Mesothelial cell of epicardium (in vitro differentiated cells): ENCODE data around the gene MIDN. TPM values are rescaled to one million over a fixed set of nuclear protein-coding genes. Genes with fewer than 3 reads are reported as not detected.
"Not testable (repeated sequence)": the region's sequence is repeated elsewhere in the genome, so short reads cannot be mapped to it uniquely, and the experiment has no call there.

Experiments
- DNase-seq, 2 experiments: peaks; one replicate each; pipeline ENCODE4 v3.0.0; 2021; ENCODE audit warnings: low spot score in 2 of 2; ENCODE audit not compliant: unreplicated experiment in 2 of 2
- H3K27ac Mint-ChIP-seq: 2 replicates; pipeline ENCODE4 v1.8.0; 2021; ENCODE audit warnings: mixed read lengths
- H3K27me3 Mint-ChIP-seq: 2 replicates; pipeline ENCODE4 v1.8.0; 2021; ENCODE audit warnings: low read depth, mixed read lengths
- H3K36me3 Mint-ChIP-seq: 2 replicates; pipeline ENCODE4 v1.8.0; 2021; ENCODE audit warnings: mixed read lengths
- H3K4me1 Mint-ChIP-seq: 2 replicates; pipeline ENCODE4 v1.8.0; 2021; ENCODE audit warnings: mixed read lengths
- H3K4me3 Mint-ChIP-seq: 2 replicates; pipeline ENCODE4 v1.8.0; 2021; ENCODE audit warnings: mild to moderate bottlenecking, moderate library complexity, mixed read lengths
- H3K9me3 Mint-ChIP-seq: 2 replicates; pipeline ENCODE4 v1.8.0; 2021; ENCODE audit warnings: mixed read lengths
- total RNA-seq: library from RNA; stranded (reverse); gene quantifications from 3 replicates; pipeline ENCODE4 v1.2.1, GENCODE V29; 2021
- TF ChIP-seq, protein P1 (sequence below): fragments of 200-600 bp; sonication (generic); IDR thresholded peaks from one replicate; pipeline ENCODE4 v1.5.0; 2021; ENCODE audit warnings: antibody characterized with exemption; ENCODE audit not compliant: unreplicated experiment

Gene MIDN
- total RNA-seq, 1 donor from 2014 or later: 177 TPM

DNA sequence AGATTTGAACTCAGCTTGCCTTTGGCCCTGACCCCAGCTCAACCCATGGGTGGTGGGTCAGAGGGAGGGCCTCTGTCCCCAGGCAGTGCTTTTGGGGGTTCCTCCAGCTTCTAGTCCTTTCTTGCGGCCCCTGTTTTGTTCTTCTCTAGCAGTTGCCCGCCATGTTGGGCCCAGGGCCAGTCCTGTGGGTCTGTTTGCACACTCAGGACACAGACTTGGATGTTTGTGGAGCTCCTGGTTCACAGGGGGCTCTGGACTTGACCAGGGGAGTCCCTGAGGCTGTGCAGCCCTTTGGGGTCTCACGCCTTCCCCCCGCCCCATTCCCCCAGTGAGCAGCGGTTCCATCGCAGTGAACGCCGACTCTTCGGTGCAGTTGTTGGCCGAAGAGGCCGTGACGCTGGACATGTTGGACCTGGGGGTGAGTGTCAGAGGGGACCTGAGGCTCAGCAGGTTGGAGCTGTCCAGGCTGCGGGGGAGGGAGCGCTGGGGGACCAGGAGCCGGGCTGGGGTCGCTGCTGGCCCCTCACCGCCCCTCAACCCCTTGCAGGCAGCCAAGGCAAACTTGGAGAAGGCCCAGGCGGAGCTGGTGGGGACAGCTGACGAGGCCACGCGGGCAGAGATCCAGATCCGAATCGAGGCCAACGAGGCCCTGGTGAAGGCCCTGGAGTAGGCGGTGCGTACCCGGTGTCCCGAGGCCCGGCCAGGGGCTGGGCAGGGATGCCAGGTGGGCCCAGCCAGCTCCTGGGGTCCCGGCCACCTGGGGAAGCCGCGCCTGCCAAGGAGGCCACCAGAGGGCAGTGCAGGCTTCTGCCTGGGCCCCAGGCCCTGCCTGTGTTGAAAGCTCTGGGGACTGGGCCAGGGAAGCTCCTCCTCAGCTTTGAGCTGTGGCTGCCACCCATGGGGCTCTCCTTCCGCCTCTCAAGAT lies 4.4 kb upstream of the MIDN start:
- TF ChIP-seq, protein P1, sequence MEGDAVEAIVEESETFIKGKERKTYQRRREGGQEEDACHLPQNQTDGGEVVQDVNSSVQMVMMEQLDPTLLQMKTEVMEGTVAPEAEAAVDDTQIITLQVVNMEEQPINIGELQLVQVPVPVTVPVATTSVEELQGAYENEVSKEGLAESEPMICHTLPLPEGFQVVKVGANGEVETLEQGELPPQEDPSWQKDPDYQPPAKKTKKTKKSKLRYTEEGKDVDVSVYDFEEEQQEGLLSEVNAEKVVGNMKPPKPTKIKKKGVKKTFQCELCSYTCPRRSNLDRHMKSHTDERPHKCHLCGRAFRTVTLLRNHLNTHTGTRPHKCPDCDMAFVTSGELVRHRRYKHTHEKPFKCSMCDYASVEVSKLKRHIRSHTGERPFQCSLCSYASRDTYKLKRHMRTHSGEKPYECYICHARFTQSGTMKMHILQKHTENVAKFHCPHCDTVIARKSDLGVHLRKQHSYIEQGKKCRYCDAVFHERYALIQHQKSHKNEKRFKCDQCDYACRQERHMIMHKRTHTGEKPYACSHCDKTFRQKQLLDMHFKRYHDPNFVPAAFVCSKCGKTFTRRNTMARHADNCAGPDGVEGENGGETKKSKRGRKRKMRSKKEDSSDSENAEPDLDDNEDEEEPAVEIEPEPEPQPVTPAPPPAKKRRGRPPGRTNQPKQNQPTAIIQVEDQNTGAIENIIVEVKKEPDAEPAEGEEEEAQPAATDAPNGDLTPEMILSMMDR: peak; percentile 77
- H3K27me3 Mint-ChIP-seq: no peaks in the 10 kb centered on the region
- no peaks in the 10 kb centered on the region for H3K9me3 Mint-ChIP-seq
- H3K36me3 Mint-ChIP-seq: no peaks in the 10 kb centered on the region
- H3K4me1 Mint-ChIP-seq: peaks cover 15% of the 10 kb centered on the region
- peak overlapping the region; percentile 47 for H3K4me3 Mint-ChIP-seq
- DNase-seq: peak; percentile 76 to 90
- peak overlapping the region; percentile 77 for H3K27ac Mint-ChIP-seq

DNA sequence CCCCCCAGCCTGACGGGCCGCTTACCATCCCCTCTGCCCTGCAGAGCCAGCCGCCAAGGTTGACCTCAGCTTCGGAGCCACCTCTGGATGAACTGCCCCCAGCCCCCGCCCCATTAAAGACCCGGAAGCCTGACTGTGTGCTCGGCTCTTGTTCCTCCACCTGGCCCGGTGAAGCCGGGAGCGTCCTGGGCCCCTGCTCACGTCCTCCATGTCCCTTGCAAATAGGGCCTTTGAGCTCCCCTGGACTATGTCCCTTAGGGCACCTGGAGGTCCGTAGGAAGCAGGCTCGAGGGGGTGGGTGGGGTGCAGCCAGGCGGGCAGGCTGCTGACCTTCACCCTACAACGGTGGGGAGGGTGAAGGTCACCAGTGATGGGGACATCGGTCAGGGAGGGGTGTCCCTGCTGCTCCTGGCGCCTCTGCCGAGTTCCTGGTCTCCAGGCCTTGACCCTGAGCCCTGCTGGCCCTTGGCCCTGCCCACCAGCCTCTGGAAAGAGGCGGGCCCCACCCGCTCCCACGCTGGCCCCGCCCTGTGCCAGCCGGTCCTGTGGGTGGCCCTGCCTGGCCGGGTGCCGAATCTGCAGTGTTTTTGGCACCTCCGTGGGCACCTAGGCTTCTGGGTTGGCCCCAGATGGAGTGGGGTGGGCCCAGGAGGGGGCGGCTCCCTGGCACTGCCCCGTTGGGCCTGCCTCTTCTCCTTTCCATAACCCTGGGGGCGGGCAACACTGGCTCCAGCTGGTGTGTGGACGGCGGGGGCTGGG lies 3.5 kb upstream of the MIDN start:
- Mint-ChIP-seq H3K27ac (peak overlapping the region; percentile 77), H3K4me1 (peaks cover 12% of the 10 kb centered on the region), H3K4me3 (peak overlapping the region; percentile 47)

DNA sequence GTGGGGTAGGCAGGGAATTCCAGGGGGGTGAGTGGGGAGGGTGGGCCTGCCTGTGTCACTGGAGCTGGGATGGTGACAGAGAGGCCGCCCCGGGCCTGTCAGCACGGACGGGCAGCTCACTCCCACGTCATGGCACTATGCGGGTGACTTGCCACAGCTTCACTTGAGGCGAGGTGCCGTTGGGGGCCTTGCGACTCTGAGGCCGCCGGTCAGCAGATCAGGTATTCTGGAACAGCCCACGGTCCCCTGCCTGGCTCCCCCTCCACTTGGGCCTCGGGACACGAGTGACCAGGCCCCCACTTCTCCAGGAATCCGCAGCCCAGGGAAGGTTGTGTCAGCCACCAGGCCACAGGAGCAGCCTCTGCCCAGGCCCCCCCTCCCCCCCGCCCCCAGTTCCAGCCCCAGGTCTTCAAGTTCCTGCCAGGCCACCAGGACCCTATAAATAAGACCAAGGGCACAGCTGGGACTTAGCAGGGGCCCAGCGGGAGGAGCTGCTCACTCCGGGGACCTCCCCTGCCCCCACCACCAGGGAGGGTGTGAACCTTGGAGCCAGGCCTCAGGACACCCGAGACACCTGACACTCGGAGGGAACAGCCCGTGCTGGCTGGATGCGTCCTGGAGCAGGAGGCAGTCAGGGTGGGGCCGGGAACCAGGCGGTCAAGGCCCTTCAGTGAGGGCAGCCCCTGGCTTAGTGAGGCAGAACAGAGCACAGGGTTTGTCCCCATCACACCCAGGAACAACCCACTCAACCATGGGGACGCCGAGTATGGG lies 2.7 kb upstream of the MIDN start:
- H3K36me3 Mint-ChIP-seq: no peaks in the 10 kb centered on the region
- H3K9me3 Mint-ChIP-seq: no peaks in the 10 kb centered on the region
- DNase-seq: no peak
- TF ChIP-seq, protein P1: no peak
- H3K4me3 Mint-ChIP-seq: no peak overlapping the region
- H3K4me1 Mint-ChIP-seq: peaks cover 12% of the 10 kb centered on the region
- no peak overlapping the region for H3K27ac Mint-ChIP-seq
- H3K27me3 Mint-ChIP-seq: no peaks in the 10 kb centered on the region

More for the DNA sequence above, 3.5 kb upstream of the MIDN start:
- TF ChIP-seq, protein P1: peak; percentile 10
- H3K9me3 Mint-ChIP-seq: no peaks in the 10 kb centered on the region
- no peak for DNase-seq
- no peaks in the 10 kb centered on the region for H3K27me3 Mint-ChIP-seq
- no peaks in the 10 kb centered on the region for H3K36me3 Mint-ChIP-seq

DNA sequence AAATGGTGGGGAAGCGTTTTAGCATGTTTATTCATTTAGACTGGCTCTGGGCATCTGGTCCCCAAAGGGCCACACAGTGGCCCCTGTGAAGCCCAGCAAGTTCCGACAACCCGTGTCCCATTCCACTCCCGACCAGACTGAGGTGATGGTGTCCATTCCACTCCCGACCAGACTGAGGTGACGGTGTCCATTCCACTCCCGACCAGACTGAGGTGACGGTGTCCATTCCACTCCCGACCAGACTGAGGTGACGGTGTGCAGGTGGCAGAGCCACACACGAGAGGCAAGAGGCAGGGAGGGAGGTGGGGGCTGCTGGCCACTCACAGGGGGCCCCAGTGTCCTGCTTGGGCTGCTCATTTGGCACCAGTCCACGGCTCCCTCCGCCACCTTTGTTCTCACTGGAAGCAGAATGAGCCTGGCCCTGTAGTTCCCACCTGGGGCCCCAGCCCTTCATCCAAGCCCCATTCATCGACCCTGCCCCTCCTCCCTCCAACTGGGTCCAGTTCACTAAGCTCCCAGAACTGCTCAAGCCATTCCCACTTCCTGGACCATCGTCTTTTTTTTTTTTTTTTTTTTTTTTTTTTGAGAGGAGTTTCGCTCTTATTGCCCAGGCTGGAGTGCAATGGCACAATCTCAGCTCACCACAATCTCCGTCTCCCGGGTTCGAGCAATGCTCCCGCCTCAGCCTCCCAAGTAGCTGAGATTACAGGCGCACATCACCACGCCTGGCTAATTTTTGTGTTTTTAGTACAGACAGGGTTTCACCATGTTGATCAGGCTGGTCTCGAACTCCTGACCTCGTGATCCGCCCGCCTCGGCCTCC lies 1.9 kb upstream of the MIDN start:
- H3K27me3 Mint-ChIP-seq, DNase-seq, H3K36me3 Mint-ChIP-seq, H3K27ac Mint-ChIP-seq, H3K4me1 Mint-ChIP-seq, H3K9me3 Mint-ChIP-seq, H3K4me3 Mint-ChIP-seq: not testable (repeated sequence)

DNA sequence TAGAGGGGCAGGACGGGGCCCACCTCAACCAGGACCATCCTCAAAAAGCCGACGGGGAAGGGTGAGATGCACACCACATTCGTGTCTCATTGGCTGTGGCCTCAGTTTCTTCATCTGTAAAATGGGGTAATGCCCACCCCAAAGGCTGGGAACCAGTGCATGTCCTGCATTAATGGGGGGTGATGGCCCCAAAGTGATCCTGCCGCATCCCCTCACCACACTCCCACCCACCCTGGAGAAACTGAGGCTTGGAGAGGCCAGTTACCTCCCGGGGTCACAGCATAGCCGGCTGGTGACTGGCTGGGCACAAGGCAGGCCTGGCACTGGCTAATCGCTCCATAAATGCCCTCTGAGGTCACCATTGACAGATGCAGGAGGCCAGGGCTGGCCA lies 640 bp upstream of the MIDN start:
- Mint-ChIP-seq H3K4me3 (peak overlapping the region; percentile 20), H3K9me3 (no peaks in the 10 kb centered on the region), H3K36me3 (no peaks in the 10 kb centered on the region), H3K27me3 (no peaks in the 10 kb centered on the region), H3K4me1 (peaks cover 12% of the 10 kb centered on the region), H3K27ac (no peak overlapping the region)
- TF ChIP-seq, protein P1: no peak
- no peak for DNase-seq
